IMR-90 (cell line): ENCODE results near the gene TNS1. TPM values are rescaled to one million over a fixed set of nuclear protein-coding genes. Genes with fewer than 3 reads are reported as not detected.

Source experiments
- ATAC-seq: fragments of 200-7000 bp; cut with Tn5 transposase; 2 replicates; pipeline ENCODE4 v1.9.1; 2020; ENCODE audit warnings: low read depth, mild to moderate bottlenecking, moderate library complexity
- BruUV-seq: library from RNA; stranded (reverse); fragments of 400-500 nt; replicated peaks from 2 replicates; lab custom pipeline; 2021; lab: Mats Ljungman, UMichigan
- CTCF ChIA-PET: fragments of 300-600 bp; formaldehyde crosslinking; extraction: SDS; loops from one replicate; lab custom pipeline; 2021; ENCODE audit warnings: antibody characterized with exemption; lab: Yijun Ruan, JAX
- POLR2A ChIA-PET: fragments of 300-600 bp; sonication (Branson Sonifier 250); formaldehyde crosslinking; loops from one replicate; lab custom pipeline; 2022; ENCODE audit warnings: antibody characterized with exemption; ENCODE audit not compliant: unreplicated experiment; lab: Charles Lee
- DNase-seq: peaks from one replicate; pipeline ENCODE4 v3.0.0; 2013
- H2AFZ ChIP-seq: replicated peaks from 2 replicates; pipeline ENCODE3; 2013; ENCODE audit warnings: low read length, mild to moderate bottlenecking; ENCODE audit not compliant: poor library complexity
- H2AK5ac ChIP-seq: 2 replicates; pipeline ENCODE4 v1.6.1; 2013; ENCODE audit warnings: low read depth, low read length, inconsistent platforms
- H2AK9ac ChIP-seq: replicated peaks from 2 replicates; pipeline ENCODE3; 2013; ENCODE audit warnings: mild to moderate bottlenecking, low read depth, low read length, moderate library complexity; ENCODE audit not compliant: poor library complexity
- H2BK120ac ChIP-seq: 2 replicates; pipeline ENCODE4 v1.6.1; 2013; ENCODE audit warnings: low read depth, low read length, inconsistent platforms
- H2BK15ac ChIP-seq: 3 replicates; pipeline ENCODE4 v1.6.1; 2013; ENCODE audit warnings: low read depth, low read length, inconsistent platforms
- H2BK20ac ChIP-seq: 2 replicates; pipeline ENCODE4 v1.6.1; 2013; ENCODE audit warnings: low read depth, mild to moderate bottlenecking, inconsistent platforms, low read length, moderate library complexity
- H2BK5ac ChIP-seq: 2 replicates; pipeline ENCODE4 v1.6.1; 2013; ENCODE audit warnings: mild to moderate bottlenecking, low read depth, low read length, inconsistent platforms; ENCODE audit not compliant: poor library complexity, severe bottlenecking
- H3K14ac ChIP-seq: replicated peaks from 2 replicates; pipeline ENCODE4 v1.6.1; 2013; ENCODE audit warnings: low read depth, low read length, inconsistent platforms
- H3K18ac ChIP-seq: 2 replicates; pipeline ENCODE4 v1.6.1; 2013; ENCODE audit warnings: low read depth, low read length, control low read depth
- H3K23ac ChIP-seq: 2 replicates; pipeline ENCODE4 v1.6.1; 2013; ENCODE audit warnings: low read depth, low read length, inconsistent platforms
- H3K27ac ChIP-seq: 2 replicates; pipeline ENCODE4 v1.5.1; 2013; ENCODE audit warnings: mild to moderate bottlenecking, control low read depth, low read length; ENCODE audit not compliant: insufficient read depth
- H3K27me3 ChIP-seq: 2 replicates; pipeline ENCODE4 v1.6.1; 2013; ENCODE audit warnings: low read length; ENCODE audit not compliant: control insufficient read depth, insufficient read depth
- H3K36me3 ChIP-seq: 2 replicates; pipeline ENCODE4 v1.6.1; 2013; ENCODE audit warnings: low read length, mixed read lengths; ENCODE audit not compliant: control insufficient read depth, insufficient read depth
- H3K4ac ChIP-seq: 2 replicates; pipeline ENCODE4 v1.6.1; 2013; ENCODE audit warnings: low read depth, low read length, inconsistent platforms
- H3K4me1 ChIP-seq: 2 replicates; pipeline ENCODE4 v1.6.1; 2013; ENCODE audit warnings: low read length, mixed read lengths; ENCODE audit not compliant: control insufficient read depth, insufficient read depth
- H3K4me2 ChIP-seq: 2 replicates; pipeline ENCODE4 v1.6.1; 2013; ENCODE audit warnings: low read depth, mild to moderate bottlenecking, control low read depth, low read length, moderate library complexity
- H3K4me3 ChIP-seq: 2 replicates; pipeline ENCODE4 v1.5.1; 2013; ENCODE audit warnings: low read depth, mild to moderate bottlenecking, control low read depth, low read length, moderate library complexity; ENCODE audit not compliant: insufficient read depth
- H3K56ac ChIP-seq: 2 replicates; pipeline ENCODE4 v1.6.1; 2013; ENCODE audit warnings: low read length, inconsistent platforms; ENCODE audit not compliant: insufficient read depth; ENCODE audit errors: extremely low read depth
- H3K79me1 ChIP-seq, 2 experiments: 2 replicates each; pipeline ENCODE4 v1.6.1; 2013; ENCODE audit warnings: low read length in 2 of 2, inconsistent platforms in 1 of 2, low read depth in 1 of 2
- H3K9ac ChIP-seq: 2 replicates; pipeline ENCODE4 v1.6.1; 2013; ENCODE audit warnings: low read depth, low read length, control low read depth
- H3K9me1 ChIP-seq: 2 replicates; pipeline ENCODE4 v1.6.1; 2013; ENCODE audit warnings: low read length, inconsistent platforms; ENCODE audit not compliant: insufficient read depth
- H3K9me3 ChIP-seq: 2 replicates; pipeline ENCODE4 v1.6.1; 2013; ENCODE audit warnings: low read length; ENCODE audit not compliant: control insufficient read depth, insufficient read depth
- H4K20me1 ChIP-seq: 2 replicates; pipeline ENCODE4 v1.6.1; 2013; ENCODE audit warnings: low read length, inconsistent platforms; ENCODE audit not compliant: insufficient read depth
- H4K5ac ChIP-seq: 2 replicates; pipeline ENCODE4 v1.6.1; 2013; ENCODE audit warnings: mild to moderate bottlenecking, low read depth, low read length, control low read depth
- H4K8ac ChIP-seq, 2 experiments: 2 replicates each; pipeline ENCODE4 v1.6.1; 2013; ENCODE audit warnings: low read depth in 2 of 2, low read length in 2 of 2, control low read depth in 1 of 2, inconsistent platforms in 1 of 2
- H4K91ac ChIP-seq: 2 replicates; pipeline ENCODE4 v1.6.1; 2013; ENCODE audit warnings: low read depth, low read length, inconsistent platforms; ENCODE audit not compliant: insufficient read depth
- BHLHE40 ChIP-seq: fragments of 150-350 bp; IDR thresholded peaks from 2 replicates; pipeline ENCODE4 v1.6.1; 2016; ENCODE audit warnings: mild to moderate bottlenecking, low read depth, low read length
- CEBPB ChIP-seq: IDR thresholded peaks from 2 replicates; pipeline ENCODE4 v1.6.1; 2012; ENCODE audit warnings: low read depth, low read length, improper control_type of control experiment
- CHD1 ChIP-seq: IDR thresholded peaks from 2 replicates; pipeline ENCODE4 v1.6.1; 2012; ENCODE audit warnings: low read depth, low read length, improper control_type of control experiment
- FOS ChIP-seq: fragments of 150-350 bp; IDR thresholded peaks from 2 replicates; pipeline ENCODE4 v1.6.1; 2016; ENCODE audit warnings: low read depth, low read length
- MXI1 ChIP-seq: IDR thresholded peaks from 2 replicates; pipeline ENCODE4 v1.6.1; 2012; ENCODE audit warnings: low read depth, mild to moderate bottlenecking, low read length, moderate library complexity, borderline replicate concordance
- NFE2L2 ChIP-seq: fragments of 150-350 bp; IDR thresholded peaks from 2 replicates; pipeline ENCODE4 v1.6.1; 2016; ENCODE audit warnings: low read depth, mild to moderate bottlenecking, low read length
- RAD21 ChIP-seq: IDR thresholded peaks from 2 replicates; pipeline ENCODE4 v1.6.1; 2012; ENCODE audit warnings: low read length, improper control_type of control experiment
- RCOR1 ChIP-seq: IDR thresholded peaks from 2 replicates; pipeline ENCODE4 v1.6.1; 2012; ENCODE audit warnings: mild to moderate bottlenecking, low read length, improper control_type of control experiment; ENCODE audit not compliant: insufficient replicate concordance
- RFX5 ChIP-seq: IDR thresholded peaks from 2 replicates; pipeline ENCODE4 v1.8.0; 2012; ENCODE audit warnings: low read depth, mild to moderate bottlenecking, low read length, moderate library complexity
- WGBS, 2 experiments: methylation state at CpG; one replicate each; pipeline versions ENCODE4 v1.1.5 to v1.1.7; 2013; ENCODE audit warnings: missing lambda C conversion rate in 2 of 2; ENCODE audit not compliant: insufficient read length in 1 of 2; ENCODE audit errors: extremely low coverage in 2 of 2; 5-methylcytosine and 5-hydroxymethylcytosine counted together
- dilution Hi-C: fragments of 300-500 bp; cut with HindIII; formaldehyde crosslinking; loops from one replicate; pipeline ENCODE4 v1.14.3; 2018; ENCODE audit warnings: low sequenced_read_pairs; ENCODE audit not compliant: unreplicated experiment
- in situ Hi-C: fragments of 300-500 bp; cut with MboI; formaldehyde crosslinking; loops from 3 replicates; pipeline ENCODE4 v1.14.3; 2019; ENCODE audit warnings: low sequenced_read_pairs, inconsistent platforms, mixed read lengths
- intact Hi-C: fragments of 100-400 bp; cut with micrococcal nuclease; formaldehyde crosslinking; loops from 2 replicates; pipeline ENCODE4 v1.10.0; 2022
- polyA plus RNA-seq, 3 experiments: library from polyadenylated mRNA; depleted of rRNA; stranded (reverse); fragments of >200 nt; gene quantifications; 2 replicates each; pipeline ENCODE4 v1.2.3, GENCODE V29; 2012; ENCODE audit warnings: low replicate concordance in 1 of 3
- total RNA-seq: library from RNA; depleted of rRNA; stranded (reverse); fragments of >200 nt; gene quantifications from 2 replicates; pipeline ENCODE4 v1.2.3, GENCODE V29; 2012
- TF ChIP-seq, protein P1 (sequence below): fragments of 150-350 bp; IDR thresholded peaks from 2 replicates; pipeline ENCODE4 v1.6.1; 2017; ENCODE audit warnings: mild to moderate bottlenecking, antibody characterized with exemption, low read length, low read depth
- TF ChIP-seq, protein P2 (sequence below): conservative IDR thresholded peaks from 2 replicates; pipeline ENCODE4 v1.5.1; 2012; ENCODE audit warnings: mild to moderate bottlenecking, low read depth, low read length, improper control_type of control experiment

Gene TNS1
- total and polyA plus RNA-seq, 2 of the 4 experiments (the other 2 are of a cell fraction), result 41.1 to 45.2 TPM

DNA sequence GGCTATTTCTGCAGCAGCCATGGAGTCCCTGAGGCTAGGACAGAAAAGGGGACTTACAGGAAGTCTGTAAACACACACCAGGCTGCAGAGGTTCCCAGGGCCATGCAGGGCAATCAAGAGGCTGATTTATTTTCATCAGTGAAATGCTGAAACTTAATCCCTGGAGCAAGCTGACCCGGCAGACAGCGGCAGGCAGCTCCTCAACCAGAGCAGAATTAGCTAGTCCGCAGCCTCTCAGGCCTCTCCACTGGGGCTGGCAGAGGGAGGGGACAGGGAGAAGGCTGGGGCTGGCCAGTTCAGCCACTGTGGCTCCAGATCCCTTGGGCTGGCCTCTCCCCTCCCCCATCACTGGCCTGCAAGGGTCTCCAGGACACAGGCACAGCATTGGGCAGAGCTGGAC, 136.3 kb downstream of the TNS1 start:
- Histone ChIP-seq H3K4me2 (no peak overlapping the region), H3K9me3 (no peaks in the 10 kb centered on the region), H3K9me1 (peaks cover 14% of the 10 kb centered on the region; the same call in 1 of the 2 replicates), H3K4me1 (peaks cover 9% of the 10 kb centered on the region), H3K18ac (no peak overlapping the region), H3K4me3 (no peak overlapping the region), H2AK9ac (no peak overlapping the region), H3K56ac (no peak overlapping the region), H3K36me3 (peaks cover 76% of the 10 kb centered on the region), H3K27me3 (no peaks in the 10 kb centered on the region), H3K4ac (no peak overlapping the region), H4K5ac (no peak overlapping the region), H3K23ac (no peak overlapping the region), H4K20me1 (peaks cover 67% of the 10 kb centered on the region), H2BK120ac (no peak overlapping the region), H2BK20ac (no peak overlapping the region), H2AK5ac (no peak overlapping the region), H3K14ac (no peak overlapping the region), H2BK5ac (no peak overlapping the region), H3K27ac (no peak overlapping the region), H2BK15ac (no peak overlapping the region), H3K9ac (no peak overlapping the region), H2AFZ (no peak overlapping the region), H3K79me1 (peaks cover 22 to 38% of the 10 kb centered on the region in 2 experiments; a peak in 3 of 4 replicates), H4K91ac (no peak overlapping the region), H4K8ac (no peak overlapping the region)
- WGBS, 2 experiments, result 50% methylated on average over 2 of the region's 3 CpGs; no CpG with 5 or more reads in 1 of the 2 experiments
- TF ChIP-seq, protein P1, sequence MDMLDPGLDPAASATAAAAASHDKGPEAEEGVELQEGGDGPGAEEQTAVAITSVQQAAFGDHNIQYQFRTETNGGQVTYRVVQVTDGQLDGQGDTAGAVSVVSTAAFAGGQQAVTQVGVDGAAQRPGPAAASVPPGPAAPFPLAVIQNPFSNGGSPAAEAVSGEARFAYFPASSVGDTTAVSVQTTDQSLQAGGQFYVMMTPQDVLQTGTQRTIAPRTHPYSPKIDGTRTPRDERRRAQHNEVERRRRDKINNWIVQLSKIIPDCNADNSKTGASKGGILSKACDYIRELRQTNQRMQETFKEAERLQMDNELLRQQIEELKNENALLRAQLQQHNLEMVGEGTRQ, result no peak
- TF ChIP-seq FOS, result no peak
- no peak for TF ChIP-seq RAD21
- TF ChIP-seq MXI1, result no peak
- TF ChIP-seq, protein P2, sequence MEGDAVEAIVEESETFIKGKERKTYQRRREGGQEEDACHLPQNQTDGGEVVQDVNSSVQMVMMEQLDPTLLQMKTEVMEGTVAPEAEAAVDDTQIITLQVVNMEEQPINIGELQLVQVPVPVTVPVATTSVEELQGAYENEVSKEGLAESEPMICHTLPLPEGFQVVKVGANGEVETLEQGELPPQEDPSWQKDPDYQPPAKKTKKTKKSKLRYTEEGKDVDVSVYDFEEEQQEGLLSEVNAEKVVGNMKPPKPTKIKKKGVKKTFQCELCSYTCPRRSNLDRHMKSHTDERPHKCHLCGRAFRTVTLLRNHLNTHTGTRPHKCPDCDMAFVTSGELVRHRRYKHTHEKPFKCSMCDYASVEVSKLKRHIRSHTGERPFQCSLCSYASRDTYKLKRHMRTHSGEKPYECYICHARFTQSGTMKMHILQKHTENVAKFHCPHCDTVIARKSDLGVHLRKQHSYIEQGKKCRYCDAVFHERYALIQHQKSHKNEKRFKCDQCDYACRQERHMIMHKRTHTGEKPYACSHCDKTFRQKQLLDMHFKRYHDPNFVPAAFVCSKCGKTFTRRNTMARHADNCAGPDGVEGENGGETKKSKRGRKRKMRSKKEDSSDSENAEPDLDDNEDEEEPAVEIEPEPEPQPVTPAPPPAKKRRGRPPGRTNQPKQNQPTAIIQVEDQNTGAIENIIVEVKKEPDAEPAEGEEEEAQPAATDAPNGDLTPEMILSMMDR, result no peak
- no peak for TF ChIP-seq RCOR1
- TF ChIP-seq NFE2L2, result no peak
- TF ChIP-seq BHLHE40, result no peak
- no peak for TF ChIP-seq CHD1
- TF ChIP-seq CEBPB, result no peak
- no peak for TF ChIP-seq RFX5
- POLR2A ChIA-PET, result no interaction called here
- intact Hi-C loops (loop anchor here (5.0 kb wide), 1 partner anchor 79 kb away; no protein-coding TSS in a partner anchor), dilution Hi-C loops (no loop called here), in situ Hi-C loops (no loop called here)
- ATAC-seq (no peak), DNase-seq (no peak)
- CTCF ChIA-PET, result no interaction called here
- no TSS peak for BruUV-seq
